HG03159 (cell line): Measurements from ENCODE around the gene IL6.
A peak's percentile ranks its signal among the peaks of the same experiment; 100 is the strongest.
"Not testable (repeated sequence)": the region's sequence is repeated elsewhere in the genome, so short reads cannot be mapped to it uniquely, and the experiment has no call there.

Experiments
- ATAC-seq: cut with Tn5 transposase; IDR thresholded peaks from one replicate; pipeline ENCODE4 v1.9.1; 2021; ENCODE audit warnings: mild to moderate bottlenecking, moderate library complexity; ENCODE audit not compliant: unreplicated experiment

IL6 gene

DNA sequence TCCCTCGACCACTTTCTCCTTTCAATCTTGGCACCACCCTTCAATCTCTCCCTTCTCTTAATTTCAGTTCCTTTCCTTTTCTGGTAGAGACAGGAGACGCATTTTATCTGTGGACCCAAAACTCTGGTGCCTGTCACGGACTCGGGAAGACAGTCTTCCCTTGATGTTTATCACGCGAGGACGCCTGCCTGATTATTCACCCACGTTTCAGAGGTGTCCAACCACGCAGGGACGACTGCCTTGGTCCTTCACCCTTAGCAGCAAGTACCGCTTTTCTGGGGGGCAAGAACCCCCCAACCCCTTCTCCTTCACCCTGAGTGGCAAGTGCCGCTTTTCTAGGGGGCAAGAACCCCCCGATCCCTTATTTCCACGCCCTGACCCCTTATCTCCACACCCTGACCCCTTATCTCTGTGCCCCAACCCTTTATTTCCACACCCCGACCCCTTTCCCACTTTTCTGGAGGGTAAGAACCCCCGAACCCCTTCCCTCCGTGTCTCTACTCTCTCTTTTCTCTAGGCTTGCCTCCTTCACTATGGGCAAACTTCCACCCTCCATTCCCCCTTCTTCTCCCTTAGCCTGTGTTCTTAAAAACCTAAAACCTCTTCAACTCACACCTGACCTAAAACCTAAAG is 22.9 kb upstream of the IL6 start:
- ATAC-seq = not testable (repeated sequence)

DNA sequence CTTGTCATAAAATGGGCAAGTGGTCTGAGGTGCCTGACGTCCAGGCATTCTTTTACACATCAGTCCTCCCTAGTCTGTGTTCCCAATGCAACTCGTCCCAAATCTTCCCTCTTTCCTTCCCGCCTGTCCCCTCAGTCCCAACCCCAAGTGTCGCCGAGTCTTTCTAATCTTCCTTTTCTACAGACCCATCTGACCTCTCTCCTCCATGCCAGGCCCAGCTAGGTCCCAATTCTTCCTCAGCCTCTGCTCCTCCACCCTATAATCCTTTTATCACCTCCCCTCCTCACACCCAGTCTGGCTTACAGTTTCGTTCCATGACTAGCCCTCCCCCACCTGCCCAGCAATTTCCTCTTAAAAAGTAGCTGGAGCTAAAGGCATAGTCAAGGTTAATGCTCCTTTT is 22.3 kb upstream of the IL6 start:
- not testable (repeated sequence) for ATAC-seq

DNA sequence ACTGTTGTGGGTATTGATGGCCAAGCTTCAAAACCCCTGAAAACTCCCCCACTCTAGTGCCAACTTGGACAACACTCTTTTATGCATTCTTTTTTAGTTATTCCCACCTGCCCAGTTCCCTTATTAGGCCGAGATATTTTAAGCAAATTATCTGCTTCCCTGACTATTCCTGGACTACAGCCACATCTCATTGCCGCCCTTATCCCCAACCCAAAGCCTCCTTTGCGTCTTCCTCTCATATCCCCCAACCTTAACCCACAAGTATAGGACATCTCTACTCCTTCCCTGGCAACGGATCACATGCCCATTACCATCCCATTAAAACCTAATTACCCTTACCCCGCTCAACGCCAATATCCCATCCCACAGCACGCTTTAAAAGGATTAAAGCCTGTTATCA is 21.1 kb upstream of the IL6 start:
- ATAC-seq = not testable (repeated sequence)

DNA sequence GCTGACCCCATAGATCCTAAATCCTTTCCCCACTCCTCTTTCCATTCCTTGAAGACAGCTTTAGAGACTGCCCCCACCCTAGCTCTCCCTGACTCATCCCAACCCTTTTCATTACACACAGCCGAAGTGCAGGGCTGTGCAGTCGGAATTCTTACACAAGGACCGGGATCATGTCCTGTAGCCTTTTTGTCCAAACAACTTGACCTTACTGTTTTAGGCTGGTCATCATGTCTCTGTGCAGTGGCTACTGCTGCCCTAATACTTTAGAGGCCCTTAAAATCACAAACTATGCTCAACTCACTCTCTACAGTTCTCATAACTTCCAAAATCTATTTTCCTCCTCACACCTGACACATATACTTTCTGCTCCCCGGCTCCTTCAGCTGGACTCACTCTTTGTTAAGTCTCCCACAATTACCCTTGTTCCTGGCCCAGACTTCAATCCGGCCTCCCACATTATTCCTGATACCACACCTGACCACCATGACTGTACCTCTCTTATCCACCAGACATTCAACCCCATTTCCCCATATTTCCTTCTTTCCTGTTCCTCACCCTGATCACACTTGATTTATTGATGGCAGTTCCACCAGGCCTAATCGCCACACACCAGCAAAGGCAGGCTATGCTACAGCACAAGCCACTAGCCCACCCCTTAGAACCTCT is 19.8 kb upstream of the IL6 start:
- not testable (repeated sequence) for ATAC-seq

DNA sequence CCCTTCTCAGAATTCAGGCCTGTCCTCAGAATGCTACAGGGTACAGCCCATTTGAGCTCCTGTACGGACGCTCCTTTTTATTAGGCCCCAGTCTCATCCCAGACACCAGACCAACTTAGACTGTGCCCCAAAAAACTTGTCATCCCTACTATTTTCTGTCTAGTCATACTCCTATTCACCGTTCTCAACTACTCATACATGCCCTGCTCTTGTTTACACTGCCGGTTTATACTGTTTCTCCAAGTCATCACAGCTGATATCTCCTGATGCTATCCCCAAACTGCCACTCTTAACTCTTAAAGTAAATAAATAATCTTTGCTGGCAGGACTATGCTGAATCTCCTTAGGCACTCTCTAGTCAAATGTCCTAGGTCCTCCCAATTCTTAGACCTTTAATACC is 18.8 kb upstream of the IL6 start:
- not testable (repeated sequence) for ATAC-seq

DNA sequence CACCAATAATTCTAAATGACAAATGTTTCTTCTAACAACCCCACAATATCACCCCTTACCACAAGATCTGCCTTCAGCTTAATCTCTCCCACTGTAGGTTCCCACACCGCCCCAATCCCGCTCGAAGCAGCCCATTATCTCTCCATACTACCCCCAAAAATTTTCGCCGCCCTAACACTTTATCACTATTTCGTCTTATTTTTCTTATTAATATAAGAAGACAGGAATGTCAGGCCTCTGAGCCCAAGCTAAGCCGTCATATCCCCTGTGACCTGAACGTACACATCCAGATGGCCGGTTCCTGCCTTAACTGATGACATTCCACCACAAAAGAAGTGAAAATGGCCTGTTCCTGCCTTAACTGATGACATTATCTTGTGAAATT is 18.3 kb upstream of the IL6 start:
- not testable (repeated sequence) for ATAC-seq

DNA sequence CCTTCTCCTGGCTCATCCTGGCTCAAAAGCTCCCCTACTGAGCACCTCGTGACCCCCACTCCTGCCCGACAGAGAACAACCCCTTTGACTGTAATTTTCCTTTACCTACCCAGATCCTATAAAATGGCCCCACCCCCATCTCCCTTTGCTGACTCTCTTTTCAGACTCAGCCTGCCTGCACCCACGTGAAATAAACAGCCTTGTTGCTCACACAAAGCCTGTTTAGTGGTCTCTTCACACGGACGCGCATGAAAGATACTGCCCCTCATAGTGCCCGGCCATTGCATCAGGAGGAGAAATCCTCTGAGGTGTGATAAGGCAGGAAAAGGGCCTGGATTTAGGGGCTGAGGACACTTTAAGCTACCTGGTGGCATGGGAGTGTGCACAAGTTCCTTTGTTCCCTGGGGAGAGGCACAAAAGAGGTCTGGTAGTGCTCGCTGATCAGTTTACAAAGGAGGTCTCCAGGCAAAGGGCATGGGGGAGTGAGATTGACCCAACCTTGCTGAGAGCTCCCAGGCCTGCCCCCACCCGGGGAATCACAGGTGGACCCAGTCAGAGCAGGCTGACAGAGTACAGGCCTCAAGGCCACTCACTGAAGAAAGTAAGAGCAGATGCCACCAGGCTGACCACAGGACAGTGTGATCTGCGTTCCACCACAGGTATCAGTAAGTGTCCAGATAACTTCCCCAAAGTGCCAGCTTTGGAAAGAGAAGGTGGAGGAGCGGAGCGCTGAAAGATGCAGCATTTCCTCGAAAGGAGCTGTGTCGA is 17.8 kb upstream of the IL6 start:
- not testable (repeated sequence) for ATAC-seq

DNA sequence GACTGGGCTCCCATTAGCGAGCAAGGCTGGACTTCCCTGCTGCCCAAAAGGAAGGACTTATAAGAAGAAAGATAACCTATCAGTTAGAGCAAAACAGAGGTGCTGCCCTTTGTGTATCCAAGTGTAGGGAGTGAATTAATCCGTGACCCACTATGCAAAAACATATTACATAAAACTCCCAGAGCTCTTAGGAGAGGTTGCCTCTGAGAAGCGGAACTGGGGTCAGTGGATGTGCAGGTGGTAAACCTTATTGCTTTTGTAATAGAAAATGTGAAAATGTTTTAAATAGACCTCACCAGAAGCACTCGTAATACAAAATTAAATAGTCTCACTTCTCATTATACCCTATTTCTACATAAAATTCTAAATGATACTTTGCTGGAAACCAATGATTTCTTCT is 17.1 kb upstream of the IL6 start:
- no peak for ATAC-seq

DNA sequence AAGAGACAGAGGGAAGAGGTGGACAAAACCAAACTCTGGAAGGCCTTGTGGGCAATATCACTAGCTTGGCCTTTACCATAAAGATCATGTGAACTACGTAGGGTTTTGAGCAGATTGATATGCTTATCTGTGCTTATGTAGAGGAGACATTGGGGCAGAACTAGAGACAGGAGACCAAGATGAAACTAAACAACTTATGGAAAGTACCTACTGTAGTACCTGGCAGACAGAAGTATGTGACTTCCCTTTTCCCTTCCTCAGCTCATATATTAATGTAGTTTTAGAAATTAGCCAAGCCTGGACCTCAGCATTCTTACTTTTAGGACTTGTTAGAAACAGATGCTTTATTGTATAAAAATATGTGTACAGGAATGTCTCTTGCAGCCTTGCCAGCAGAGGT is 14.0 kb upstream of the IL6 start:
- peak; percentile 63 for ATAC-seq

DNA sequence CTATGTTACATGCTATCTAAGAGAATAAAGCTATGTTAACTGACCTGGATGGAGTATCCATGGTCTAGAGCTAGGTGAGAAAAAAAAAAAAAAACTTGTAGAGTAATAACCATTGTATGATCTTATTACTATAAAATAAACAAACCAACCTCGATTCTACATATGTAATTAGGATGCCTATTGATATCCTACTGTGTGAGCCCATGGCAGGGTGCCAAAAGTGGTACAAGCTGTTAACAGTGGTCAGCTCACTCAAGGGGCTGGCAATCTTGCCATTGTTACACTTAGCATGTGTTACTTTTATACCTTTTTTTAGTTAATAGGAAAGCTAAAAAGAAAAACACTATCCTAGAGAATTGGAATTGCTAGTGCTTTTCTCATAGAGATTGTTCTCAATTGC is 13.5 kb upstream of the IL6 start:
- ATAC-seq = no peak

DNA sequence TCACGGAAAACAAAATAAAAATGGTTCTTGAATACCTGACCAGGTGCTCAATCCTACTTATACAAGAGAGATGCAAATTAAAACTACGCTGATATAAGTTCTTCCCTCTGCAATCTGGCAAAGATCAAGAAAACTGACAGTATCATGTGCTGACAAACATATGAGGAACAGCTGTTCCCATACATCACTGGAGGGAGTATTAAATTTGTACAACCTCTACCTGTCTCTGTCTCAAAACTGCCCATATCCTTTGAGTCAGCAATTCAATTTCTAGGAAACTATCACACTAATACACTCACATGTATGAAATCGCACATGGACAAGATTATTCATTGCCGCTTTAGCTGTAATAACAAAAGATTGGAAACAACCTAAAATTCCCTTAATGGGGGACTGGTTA is 11.0 kb upstream of the IL6 start:
- no peak for ATAC-seq

DNA sequence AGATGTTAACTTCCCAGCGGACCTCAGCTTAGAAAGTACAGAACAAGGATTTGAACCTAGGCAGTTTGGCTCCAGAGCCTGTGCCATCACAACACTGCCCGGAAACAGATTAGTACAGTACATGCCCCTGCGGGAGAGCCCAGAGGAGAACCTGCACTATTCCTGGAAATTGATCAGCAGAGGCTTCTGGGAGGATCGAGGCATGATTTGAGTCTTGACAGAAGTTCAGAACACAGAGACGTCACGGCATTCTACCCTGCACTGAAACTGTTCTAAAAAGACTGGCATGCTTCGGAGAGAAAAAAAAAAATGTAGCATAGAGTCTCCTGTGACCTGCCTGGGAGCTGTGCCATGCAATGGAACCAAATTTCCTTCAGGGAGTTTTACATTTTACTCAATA is 9.2 kb upstream of the IL6 start:
- no peak for ATAC-seq

DNA sequence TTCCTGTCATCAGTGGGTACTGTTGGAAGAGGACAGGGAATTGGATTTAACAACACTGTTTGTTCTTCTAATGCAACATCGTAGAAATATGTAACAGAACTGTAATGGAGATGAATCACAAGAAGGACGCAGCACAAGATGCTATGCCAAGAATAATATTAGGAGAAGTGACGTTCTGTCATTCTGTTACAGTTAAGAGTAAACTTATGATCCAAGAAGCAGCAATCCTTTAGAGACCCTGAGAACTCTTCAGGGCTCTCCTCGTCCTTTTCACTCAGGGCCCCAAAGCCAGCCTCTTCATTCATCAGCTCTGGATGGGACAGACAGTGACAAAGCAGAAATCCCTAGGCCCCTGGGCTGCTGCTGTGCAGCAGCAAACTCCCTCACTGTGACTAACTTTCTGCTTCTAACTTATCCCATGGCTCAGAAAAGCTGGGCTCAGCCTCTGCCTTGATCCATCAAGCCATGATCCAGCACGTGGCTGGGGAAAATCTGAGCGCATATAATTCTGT is 8.7 kb upstream of the IL6 start:
- no peak for ATAC-seq

DNA sequence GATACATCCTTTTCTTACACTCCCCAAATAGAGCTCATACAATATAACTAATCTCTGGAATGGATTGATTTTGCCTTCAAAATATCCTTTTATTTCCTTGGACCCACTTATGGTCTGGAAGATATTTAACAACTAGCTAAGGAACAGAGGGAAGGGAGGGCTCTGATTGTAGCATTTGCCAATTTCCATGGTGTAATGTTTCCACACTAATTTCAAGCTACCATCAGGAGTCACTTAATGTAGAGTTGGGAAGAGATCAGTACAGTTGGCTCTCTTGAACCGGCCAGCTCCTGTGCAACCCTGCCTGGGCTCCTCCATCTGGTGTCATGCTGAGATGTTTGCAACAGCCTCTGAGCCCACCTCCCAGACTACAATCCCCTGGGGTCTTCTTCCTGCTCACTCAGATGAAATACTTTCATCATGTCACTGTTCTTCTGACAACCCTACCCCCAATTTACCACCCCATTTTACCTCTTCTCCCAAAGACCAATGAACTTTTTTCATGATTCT is 8.0 kb upstream of the IL6 start:
- ATAC-seq = no peak

DNA sequence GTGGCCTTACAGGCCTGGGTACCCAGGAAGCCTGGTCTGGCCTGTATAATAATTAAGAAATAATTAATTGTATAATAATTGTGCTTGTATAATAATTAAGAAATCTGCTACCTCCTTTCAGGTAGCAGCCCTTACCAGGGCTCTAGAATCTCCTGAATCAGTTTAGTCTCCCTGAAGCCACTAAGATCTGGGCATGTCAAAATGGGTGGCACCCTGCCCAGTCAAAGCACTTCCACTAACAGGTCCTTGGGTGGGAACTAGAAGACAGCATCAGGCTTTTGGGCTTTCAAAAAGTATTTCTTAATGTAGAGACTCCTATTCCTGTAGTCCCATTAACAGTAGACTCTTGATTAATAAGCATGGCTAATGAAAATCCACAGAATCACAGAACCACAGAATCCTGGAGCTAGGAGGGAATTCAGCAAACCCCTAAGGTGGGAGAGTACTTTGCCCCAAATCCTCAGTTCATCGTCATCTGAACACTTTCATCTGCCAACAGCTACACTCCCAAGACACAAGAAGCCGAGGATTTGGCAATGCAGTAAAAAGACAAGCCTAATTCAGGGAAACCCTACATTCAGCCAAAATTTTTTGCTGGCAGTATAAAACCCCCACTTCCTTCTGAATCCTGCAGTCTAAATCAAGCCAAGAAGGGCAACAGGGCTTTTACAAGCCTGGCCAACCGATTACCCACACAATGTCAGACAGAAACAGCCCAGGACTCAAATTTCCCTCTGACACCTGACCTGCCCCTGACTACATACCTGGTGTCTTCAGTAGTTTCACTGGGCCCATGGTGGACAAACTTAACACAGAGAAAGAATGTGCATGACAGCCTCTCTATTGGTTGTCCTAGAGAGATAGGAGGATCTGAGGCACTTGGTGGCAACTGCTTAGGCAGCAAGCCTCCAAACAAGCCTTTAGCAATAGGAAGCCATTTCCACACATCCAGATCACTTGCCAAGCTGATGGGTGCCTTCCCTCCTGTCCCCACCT is 5.9 kb upstream of the IL6 start:
- ATAC-seq = no peak

DNA sequence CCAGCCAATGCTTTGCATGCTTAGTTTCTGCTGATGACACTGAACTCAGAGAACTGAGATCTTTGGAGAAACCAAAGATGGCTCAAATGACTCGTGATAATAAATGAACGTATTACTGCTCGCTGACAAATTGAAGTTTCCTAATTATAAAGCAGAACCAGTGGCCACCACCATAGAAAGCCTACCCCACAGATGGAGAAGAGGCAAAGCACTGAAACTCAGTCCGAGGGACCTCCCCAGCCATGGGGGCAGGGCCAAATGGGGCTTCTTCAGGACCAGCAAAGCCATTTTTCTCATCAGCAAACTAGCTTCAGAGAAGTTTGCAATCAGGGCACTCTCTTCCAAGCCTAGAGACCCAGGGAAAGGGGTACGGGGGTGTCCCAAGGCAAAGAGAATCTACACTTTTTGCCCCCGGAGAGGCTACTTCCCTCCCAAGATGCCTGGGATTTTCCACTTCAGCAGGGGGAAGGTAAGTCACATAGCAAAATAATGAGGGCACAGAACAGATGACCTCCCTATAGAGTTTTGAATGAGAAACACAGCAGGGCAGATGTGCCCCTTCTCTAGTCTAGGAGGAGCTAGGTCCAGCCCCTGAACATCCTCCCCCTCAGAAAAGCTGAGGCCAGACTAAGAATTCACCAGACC is 4.3 kb upstream of the IL6 start:
- no peak for ATAC-seq

DNA sequence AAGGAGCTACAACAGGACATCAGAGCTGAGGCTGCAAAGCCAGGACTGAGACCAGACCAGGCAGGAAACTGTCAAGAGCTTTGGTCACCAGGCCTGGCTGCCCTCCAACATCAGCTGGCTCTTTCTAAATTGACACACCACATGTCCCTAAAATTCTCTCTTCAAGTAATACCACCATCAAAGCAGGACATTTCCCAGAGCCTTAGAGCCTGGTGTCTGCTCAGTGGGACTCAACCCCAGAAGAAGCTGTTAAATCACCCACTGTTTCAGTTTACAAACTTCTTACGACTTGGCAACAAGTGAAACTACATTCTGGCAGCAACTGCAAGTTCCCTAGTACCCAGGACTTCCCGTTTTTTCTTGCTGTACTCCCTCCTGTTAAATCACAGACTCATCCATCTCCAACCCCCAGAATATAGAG is 3.8 kb upstream of the IL6 start:
- ATAC-seq = no peak

DNA sequence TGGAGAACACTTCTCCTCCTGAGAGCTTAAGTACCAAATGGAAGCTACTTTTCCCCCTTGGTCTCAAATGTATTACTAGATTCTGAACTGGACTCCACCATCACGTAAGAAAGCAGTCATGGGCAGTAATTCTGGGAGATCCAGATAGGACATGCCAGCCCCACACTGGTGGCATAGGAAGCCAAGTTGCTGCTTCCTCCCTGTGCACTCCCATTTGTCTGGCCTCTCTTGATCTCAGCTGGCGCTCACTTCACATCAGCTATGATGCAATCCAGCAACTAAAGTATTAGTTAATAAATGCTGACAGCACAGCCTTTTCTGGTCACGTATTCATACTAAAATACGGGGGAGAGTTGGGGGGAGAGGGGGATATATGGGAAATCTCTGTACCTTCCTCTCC is 3.4 kb upstream of the IL6 start:
- no peak for ATAC-seq

DNA sequence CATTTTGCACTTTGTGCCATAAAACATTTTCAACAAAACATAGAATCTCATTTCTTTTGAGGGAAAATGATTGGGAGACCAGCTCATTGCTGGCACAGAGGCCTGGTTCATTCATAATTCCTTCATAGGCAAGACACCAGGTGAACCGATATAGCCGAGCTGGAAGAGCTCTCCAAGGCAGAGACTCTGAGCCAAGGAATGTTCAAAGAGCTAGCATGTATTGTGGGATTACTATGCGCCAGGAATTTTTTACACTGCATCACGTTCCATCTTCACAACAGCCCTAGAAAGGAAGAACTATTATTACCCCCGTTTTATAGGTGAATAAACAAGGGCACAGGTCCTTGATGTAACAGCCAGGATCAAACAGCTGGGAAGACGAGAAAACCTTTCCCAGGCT is 2.1 kb upstream of the IL6 start:
- no peak for ATAC-seq

DNA sequence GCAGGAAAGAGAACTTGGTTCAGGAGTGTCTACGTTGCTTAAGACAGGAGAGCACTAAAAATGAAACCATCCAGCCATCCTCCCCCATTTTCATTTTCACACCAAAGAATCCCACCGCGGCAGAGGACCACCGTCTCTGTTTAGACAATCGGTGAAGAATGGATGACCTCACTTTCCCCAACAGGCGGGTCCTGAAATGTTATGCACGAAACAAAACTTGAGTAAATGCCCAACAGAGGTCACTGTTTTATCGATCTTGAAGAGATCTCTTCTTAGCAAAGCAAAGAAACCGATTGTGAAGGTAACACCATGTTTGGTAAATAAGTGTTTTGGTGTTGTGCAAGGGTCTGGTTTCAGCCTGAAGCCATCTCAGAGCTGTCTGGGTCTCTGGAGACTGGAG is 1.4 kb upstream of the IL6 start:
- no peak for ATAC-seq
